GM19035 (cell line): ENCODE measurements around the gene CLK4.
"Not testable (repeated sequence)": the region's sequence is repeated elsewhere in the genome, so short reads cannot be mapped to it uniquely, and the experiment has no call there.

Source experiments
- ATAC-seq: cut with Tn5 transposase; IDR thresholded peaks from one replicate; pipeline ENCODE4 v1.9.1; 2021; ENCODE audit not compliant: unreplicated experiment

CLK4 gene

GRCh38 chr5:178587763-178588611 lies 38.9 kb downstream of the CLK4 start:
- no peak for ATAC-seq

GRCh38 chr5:178586396-178586795 lies 40.5 kb downstream of the CLK4 start:
- no peak for ATAC-seq

GRCh38 chr5:178585421-178585820 lies 41.4 kb downstream of the CLK4 start:
- not testable (repeated sequence) for ATAC-seq

- ATAC-seq, result no peak
These were observed 43.6 kb downstream of the CLK4 start for GRCh38 chr5:178583279-178583678.

GRCh38 chr5:178582291-178582690 lies 44.6 kb downstream of the CLK4 start:
- ATAC-seq, result no peak

- no peak for ATAC-seq
These were observed 45.2 kb downstream of the CLK4 start for GRCh38 chr5:178581621-178582020.

- no peak for ATAC-seq
These were observed 46.4 kb downstream of the CLK4 start for GRCh38 chr5:178580271-178580955.

- no peak for ATAC-seq
These were observed 48.9 kb downstream of the CLK4 start for GRCh38 chr5:178577944-178578343.

- no peak for ATAC-seq
These were observed 49.4 kb downstream of the CLK4 start for GRCh38 chr5:178577376-178577839.

GRCh38 chr5:178576591-178577351 lies 50.1 kb downstream of the CLK4 start:
- no peak for ATAC-seq

GRCh38 chr5:178573216-178573615 lies 53.6 kb downstream of the CLK4 start:
- no peak for ATAC-seq

GRCh38 chr5:178572617-178573016 lies 54.2 kb downstream of the CLK4 start:
- ATAC-seq, result no peak

- ATAC-seq, result no peak
These were observed 57.4 kb downstream of the CLK4 start for GRCh38 chr5:178569485-178569884.

GRCh38 chr5:178564811-178565550 lies 61.9 kb downstream of the CLK4 start:
- no peak for ATAC-seq

GRCh38 chr5:178564397-178564796 lies 62.5 kb downstream of the CLK4 start:
- no peak for ATAC-seq

- ATAC-seq, result no peak
These were observed 63.2 kb downstream of the CLK4 start for GRCh38 chr5:178563621-178564020.

- no peak for ATAC-seq
These were observed 65.0 kb downstream of the CLK4 start for GRCh38 chr5:178561746-178562264.

- no peak for ATAC-seq
These were observed 65.9 kb downstream of the CLK4 start for GRCh38 chr5:178560911-178561310.

GRCh38 chr5:178557416-178557815 lies 69.4 kb downstream of the CLK4 start:
- no peak for ATAC-seq

GRCh38 chr5:178555771-178556211 lies 71.1 kb downstream of the CLK4 start:
- ATAC-seq, result no peak
